DMS114 treated with DMSO at 0.1 percent for 48 hours (cell line): ENCODE measurements around the gene IL2RG.

Experiments used
- DNase-seq: peaks from one replicate; lab custom pipeline; 2025; ENCODE audit not compliant: unreplicated experiment; lab: John Stamatoyannopoulos, UW

IL2RG gene

GRCh38 chrX:71111141-71111843, at the start of gene IL2RG:
Gene IL2RG, minus strand, starts transcription at chrX:71111577. Its CDS starts 38 bp downstream, at chrX:71111539.
- no peak for DNase-seq

- no peak for DNase-seq
Measured at GRCh38 chrX:71160475-71160874, 49.1 kb upstream of the IL2RG start.

- DNase-seq, result no peak
Measured at GRCh38 chrX:71159335-71159734, 48.0 kb upstream of the IL2RG start.

- no peak for DNase-seq
Measured at GRCh38 chrX:71158603-71159002, 47.2 kb upstream of the IL2RG start.

- DNase-seq, result no peak
Measured at GRCh38 chrX:71154641-71155040, 43.3 kb upstream of the IL2RG start.

- no peak for DNase-seq
Measured at GRCh38 chrX:71154196-71154595, 42.8 kb upstream of the IL2RG start.

GRCh38 chrX:71151366-71151765, 40.0 kb upstream of the IL2RG start:
- DNase-seq, result no peak

- DNase-seq, result no peak
Measured at GRCh38 chrX:71148278-71148663, 36.9 kb upstream of the IL2RG start.

- no peak for DNase-seq
Measured at GRCh38 chrX:71147496-71148277, 36.3 kb upstream of the IL2RG start.

- no peak for DNase-seq
Measured at GRCh38 chrX:71144651-71145050, 33.3 kb upstream of the IL2RG start, which contains the start of gene NLGN3. Gene NLGN3, plus strand, starts transcription at chrX:71144841. Its CDS starts 2,909 bp downstream, at chrX:71147750.

- DNase-seq, result no peak
Measured at GRCh38 chrX:71143508-71143907, 32.1 kb upstream of the IL2RG start.

- no peak for DNase-seq
Measured at GRCh38 chrX:71140440-71140839, 29.1 kb upstream of the IL2RG start.

- DNase-seq, result no peak
Measured at GRCh38 chrX:71131510-71131909, 20.1 kb upstream of the IL2RG start.

- peak; percentile 26 for DNase-seq
Measured at GRCh38 chrX:71128915-71129765, 17.8 kb upstream of the IL2RG start.

GRCh38 chrX:71128166-71128833, 16.9 kb upstream of the IL2RG start:
- DNase-seq, result no peak

- no peak for DNase-seq
Measured at GRCh38 chrX:71118985-71119535, 7.7 kb upstream of the IL2RG start.

GRCh38 chrX:71118032-71118984, 6.9 kb upstream of the IL2RG start, which contains the start of gene MED12:
Gene MED12, plus strand, starts transcription at chrX:71118596. Its CDS starts 159 bp downstream, at chrX:71118755.
- DNase-seq, result peak; percentile 63

- DNase-seq, result no peak
Measured at GRCh38 chrX:71117358-71117757, 6.0 kb upstream of the IL2RG start.

- DNase-seq, result no peak
Measured at GRCh38 chrX:71111921-71112431, 599 bp upstream of the IL2RG start.
